DND-41 (cell line): ENCODE results near the gene TANC2.

Experiments used
- ATAC-seq: fragments of 200-7000 bp; cut with Tn5 transposase; 3 replicates; pipeline ENCODE4 v1.9.1; 2021; ENCODE audit warnings: low read depth; ENCODE audit not compliant: insufficient read depth
- DNase-seq: peaks from one replicate; pipeline ENCODE4 v3.0.0-alpha.2; 2020
- H2AFZ ChIP-seq: 2 replicates; pipeline ENCODE4 v1.6.0; 2012; ENCODE audit warnings: low read depth, low read length
- H3K27ac ChIP-seq: 2 replicates; pipeline ENCODE4 v1.5.1; 2012; ENCODE audit warnings: low read length, inconsistent platforms
- H3K27me3 ChIP-seq: fragments of 200-600 bp; sonication (generic); 2 replicates; pipeline ENCODE4 v1.6.0; 2012; ENCODE audit warnings: low read length, mild to moderate bottlenecking, inconsistent platforms; ENCODE audit not compliant: insufficient read depth, poor library complexity
- H3K36me3 ChIP-seq: 2 replicates; pipeline ENCODE4 v1.5.1; 2012; ENCODE audit warnings: low read length, inconsistent platforms; ENCODE audit not compliant: insufficient read depth
- H3K4me1 ChIP-seq: 2 replicates; pipeline ENCODE4 v1.5.1; 2012; ENCODE audit warnings: mild to moderate bottlenecking, low read length; ENCODE audit not compliant: insufficient read depth
- H3K4me2 ChIP-seq: 2 replicates; pipeline ENCODE4 v1.6.0; 2012; ENCODE audit warnings: mild to moderate bottlenecking, moderate library complexity, low read length, inconsistent platforms; ENCODE audit not compliant: insufficient read depth
- H3K4me3 ChIP-seq, 2 experiments: fragments of 200-600 bp in 1 of 2; shearing (Covaris generic) in 1 of 2; 2 replicates each; pipeline ENCODE4 v1.5.1; 2012 to 2016; ENCODE audit warnings: inconsistent platforms in 2 of 2, low read length in 2 of 2, mild to moderate bottlenecking in 2 of 2, low read depth in 1 of 2, moderate library complexity in 1 of 2
- H3K79me2 ChIP-seq: 2 replicates; pipeline ENCODE4 v1.6.0; 2012; ENCODE audit warnings: low read length, inconsistent platforms; ENCODE audit not compliant: insufficient read depth
- H3K9ac ChIP-seq: 2 replicates; pipeline ENCODE4 v1.6.0; 2012; ENCODE audit warnings: low read depth, mild to moderate bottlenecking, inconsistent platforms, low read length, moderate library complexity
- H3K9me3 ChIP-seq: 2 replicates; pipeline ENCODE4 v1.5.1; 2012; ENCODE audit warnings: low read length, moderate library complexity, mild to moderate bottlenecking, inconsistent platforms; ENCODE audit not compliant: insufficient read depth, severe bottlenecking
- H4K20me1 ChIP-seq: 2 replicates; pipeline ENCODE4 v1.6.0; 2012; ENCODE audit warnings: low read length; ENCODE audit not compliant: insufficient read depth
- CTCF ChIP-seq: IDR thresholded peaks from 2 replicates; pipeline ENCODE4 v1.5.1; 2012; ENCODE audit warnings: borderline replicate concordance, low read length, moderate library complexity, mild to moderate bottlenecking; ENCODE audit not compliant: poor library complexity, severe bottlenecking; ENCODE audit errors: extremely low read depth
- EZH2 ChIP-seq: IDR thresholded peaks from 3 replicates; pipeline ENCODE4 v1.6.1; 2012; ENCODE audit warnings: borderline replicate concordance, low read depth, mild to moderate bottlenecking, moderate library complexity, low read length, inconsistent platforms; ENCODE audit not compliant: severe bottlenecking

Gene TANC2

GRCh38 chr17:62925267-62925836, 40.7 kb upstream of the TANC2 start:
- Histone ChIP-seq H3K4me2 (no peak overlapping the region), H3K9me3 (no peaks in the 10 kb centered on the region), H3K27me3 (peaks cover 16% of the 10 kb centered on the region), H3K4me1 (no peaks in the 10 kb centered on the region), H3K27ac (no peak overlapping the region), H3K79me2 (no peaks in the 10 kb centered on the region), H4K20me1 (no peaks in the 10 kb centered on the region), H3K4me3 (no peak overlapping the region), H3K9ac (no peak overlapping the region), H3K36me3 (no peaks in the 10 kb centered on the region), H2AFZ (no peak overlapping the region)
- DNase-seq (no peak), ATAC-seq (no peak)
- TF ChIP-seq EZH2 (no peak), CTCF (no peak)

GRCh38 chr17:62927083-62927482, 39.0 kb upstream of the TANC2 start:
- Histone ChIP-seq H3K79me2 (no peaks in the 10 kb centered on the region), H3K36me3 (no peaks in the 10 kb centered on the region), H3K4me1 (no peaks in the 10 kb centered on the region), H3K9me3 (no peaks in the 10 kb centered on the region), H4K20me1 (no peaks in the 10 kb centered on the region), H3K27me3 (peaks cover 19% of the 10 kb centered on the region), H3K27ac (no peak overlapping the region), H3K9ac (no peak overlapping the region), H2AFZ (no peak overlapping the region), H3K4me3 (no peak overlapping the region), H3K4me2 (no peak overlapping the region)
- no peak for ATAC-seq
- no peak for DNase-seq
- TF ChIP-seq EZH2 (no peak), CTCF (no peak)

DNA sequence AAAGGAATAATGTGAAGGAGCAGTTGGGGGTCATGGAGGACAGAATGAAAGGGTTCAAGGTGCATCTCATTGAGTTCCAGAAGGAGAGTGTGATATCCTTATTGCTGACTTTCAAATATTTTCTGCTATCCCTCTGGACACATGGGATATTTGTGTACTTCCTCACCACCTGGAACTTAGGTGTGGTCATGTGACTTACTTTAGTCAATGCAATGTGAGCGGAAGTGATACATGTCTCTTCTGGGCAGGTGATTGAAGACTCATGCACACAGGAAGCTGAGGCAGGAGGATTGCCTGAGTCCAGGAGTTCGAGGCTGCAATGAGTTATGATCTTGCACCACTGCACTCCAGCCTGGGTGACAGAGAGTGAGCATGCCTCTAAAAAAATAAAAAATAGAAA, 36.7 kb upstream of the TANC2 start:
- TF ChIP-seq EZH2 = no peak
- no peak for TF ChIP-seq CTCF
- no peaks in the 10 kb centered on the region for H3K79me2 ChIP-seq
- no peak for DNase-seq

DNA sequence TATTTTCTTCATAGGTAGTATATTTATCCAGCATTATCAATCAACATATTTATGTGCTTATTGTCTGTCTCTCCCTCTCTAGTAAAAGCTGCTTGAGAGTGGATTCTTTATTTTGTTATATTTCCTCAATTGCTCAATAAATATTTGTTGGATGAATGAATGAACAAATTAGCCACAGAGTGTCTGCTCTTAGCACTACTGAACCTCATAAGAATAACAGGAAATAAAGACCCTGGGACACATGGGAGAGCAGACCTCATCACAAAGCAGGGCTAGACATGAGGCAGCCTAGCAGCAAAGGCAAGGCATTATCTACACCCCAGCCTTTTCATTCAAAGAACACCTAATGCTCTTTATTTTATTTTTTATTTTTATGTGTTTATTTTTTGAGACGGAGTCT, 34.9 kb upstream of the TANC2 start:
- Histone ChIP-seq H3K4me2 (no peak overlapping the region), H3K4me1 (no peaks in the 10 kb centered on the region), H3K27me3 (peaks cover 12% of the 10 kb centered on the region), H3K79me2 (no peaks in the 10 kb centered on the region), H3K36me3 (no peaks in the 10 kb centered on the region), H3K9ac (no peak overlapping the region), H2AFZ (no peak overlapping the region), H3K9me3 (no peaks in the 10 kb centered on the region), H4K20me1 (no peaks in the 10 kb centered on the region), H3K27ac (no peak overlapping the region), H3K4me3 (no peak overlapping the region)
- ATAC-seq = no peak
- DNase-seq = no peak
- TF ChIP-seq EZH2 (no peak), CTCF (no peak)

More for the DNA sequence above, 36.7 kb upstream of the TANC2 start:
- Histone ChIP-seq H3K9ac (no peak overlapping the region), H3K27me3 (peaks cover 19% of the 10 kb centered on the region), H4K20me1 (no peaks in the 10 kb centered on the region), H3K27ac (no peak overlapping the region), H2AFZ (no peak overlapping the region), H3K36me3 (no peaks in the 10 kb centered on the region), H3K9me3 (no peaks in the 10 kb centered on the region), H3K4me1 (no peaks in the 10 kb centered on the region), H3K4me3 (no peak overlapping the region), H3K4me2 (no peak overlapping the region)
- no peak for ATAC-seq
